ENCODE data around the gene SEC31A.

DNA sequence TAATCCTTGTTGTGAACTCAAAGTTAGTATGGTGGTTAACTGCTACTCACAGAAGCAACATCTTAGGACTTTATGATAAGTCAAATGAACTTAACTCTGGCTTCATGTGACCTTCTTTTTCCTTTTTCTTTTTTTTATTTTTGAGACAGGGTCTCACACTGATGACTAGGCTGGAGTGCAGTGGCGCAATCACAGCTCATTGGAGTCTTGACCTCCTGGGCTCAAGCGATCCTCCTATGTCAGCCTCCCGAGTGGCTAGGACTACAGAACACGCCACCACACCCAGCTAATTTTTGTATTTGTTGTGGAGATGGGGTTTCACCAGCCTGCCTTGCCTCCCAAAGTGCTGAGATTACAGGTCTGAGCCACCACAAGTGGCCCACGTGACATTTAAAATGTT, 22.4 kb downstream of the SEC31A start:
- TF ChIP-seq, protein P1, sequence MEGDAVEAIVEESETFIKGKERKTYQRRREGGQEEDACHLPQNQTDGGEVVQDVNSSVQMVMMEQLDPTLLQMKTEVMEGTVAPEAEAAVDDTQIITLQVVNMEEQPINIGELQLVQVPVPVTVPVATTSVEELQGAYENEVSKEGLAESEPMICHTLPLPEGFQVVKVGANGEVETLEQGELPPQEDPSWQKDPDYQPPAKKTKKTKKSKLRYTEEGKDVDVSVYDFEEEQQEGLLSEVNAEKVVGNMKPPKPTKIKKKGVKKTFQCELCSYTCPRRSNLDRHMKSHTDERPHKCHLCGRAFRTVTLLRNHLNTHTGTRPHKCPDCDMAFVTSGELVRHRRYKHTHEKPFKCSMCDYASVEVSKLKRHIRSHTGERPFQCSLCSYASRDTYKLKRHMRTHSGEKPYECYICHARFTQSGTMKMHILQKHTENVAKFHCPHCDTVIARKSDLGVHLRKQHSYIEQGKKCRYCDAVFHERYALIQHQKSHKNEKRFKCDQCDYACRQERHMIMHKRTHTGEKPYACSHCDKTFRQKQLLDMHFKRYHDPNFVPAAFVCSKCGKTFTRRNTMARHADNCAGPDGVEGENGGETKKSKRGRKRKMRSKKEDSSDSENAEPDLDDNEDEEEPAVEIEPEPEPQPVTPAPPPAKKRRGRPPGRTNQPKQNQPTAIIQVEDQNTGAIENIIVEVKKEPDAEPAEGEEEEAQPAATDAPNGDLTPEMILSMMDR (IDR thresholded peaks at IDR 0.05; ENCODE audit: low read length) = no peak
- no peak for TF ChIP-seq EZH2 (IDR thresholded peaks at IDR 0.05; ENCODE audit: borderline replicate concordance, low read length)

Measured in OCI-LY1 (cell line).